MM.1S (cell line): ENCODE measurements around the gene RIMKLB.

ENCODE experiments used
- DNase-seq: peaks from one replicate; pipeline ENCODE4 v3.0.0-alpha.2; 2015
- H2AFZ ChIP-seq: fragments of 300-600 bp; sonication (generic); 2 replicates; pipeline ENCODE4 v1.6.0; 2016; ENCODE audit warnings: antibody characterized with exemption, low read length
- H3F3A ChIP-seq: fragments of 300-600 bp; sonication (generic); 2 replicates; pipeline ENCODE4 v1.6.1; 2016; ENCODE audit warnings: mild to moderate bottlenecking, antibody characterized with exemption, low read length, moderate library complexity, mixed read lengths; ENCODE audit not compliant: insufficient read depth
- H3K27ac ChIP-seq: fragments of 300-600 bp; sonication (generic); 2 replicates; pipeline ENCODE4 v1.5.1; 2016; ENCODE audit warnings: mild to moderate bottlenecking, low read length
- H3K27me3 ChIP-seq: fragments of 300-600 bp; sonication (generic); replicated peaks from 2 replicates; pipeline ENCODE4 v1.6.0; 2016; ENCODE audit warnings: low read length; ENCODE audit not compliant: insufficient read depth
- H3K36me3 ChIP-seq: fragments of 300-600 bp; sonication (generic); replicated peaks from 2 replicates; pipeline ENCODE4 v1.6.1; 2016; ENCODE audit warnings: mild to moderate bottlenecking, low read length, mixed read lengths; ENCODE audit not compliant: insufficient read depth
- H3K4me1 ChIP-seq: fragments of 300-600 bp; sonication (generic); 2 replicates; pipeline ENCODE4 v1.6.1; 2016; ENCODE audit warnings: low read length, mixed read lengths
- H3K4me2 ChIP-seq: fragments of 300-600 bp; sonication (generic); 2 replicates; pipeline ENCODE4 v1.6.0; 2016; ENCODE audit warnings: low read depth, low read length
- H3K4me3 ChIP-seq: fragments of 300-600 bp; sonication (generic); 2 replicates; pipeline ENCODE4 v1.5.1; 2016; ENCODE audit warnings: low read length, mixed read lengths
- H3K79me2 ChIP-seq: fragments of 300-600 bp; sonication (generic); 2 replicates; pipeline ENCODE4 v1.6.1; 2016; ENCODE audit warnings: mixed run types, low read length, mixed read lengths
- H3K9ac ChIP-seq: fragments of 300-600 bp; sonication (generic); 2 replicates; pipeline ENCODE4 v1.6.1; 2016; ENCODE audit warnings: low read length, mixed read lengths
- H3K9me2 ChIP-seq: fragments of 300-600 bp; sonication (generic); replicated peaks from 2 replicates; pipeline ENCODE4 v1.6.1; 2016; ENCODE audit warnings: mild to moderate bottlenecking, low read length, mixed read lengths; ENCODE audit not compliant: insufficient read depth
- H3K9me3 ChIP-seq: fragments of 300-600 bp; sonication (generic); replicated peaks from 2 replicates; pipeline ENCODE4 v1.6.1; 2016; ENCODE audit warnings: mild to moderate bottlenecking, low read length, mixed read lengths; ENCODE audit not compliant: insufficient read depth
- H4K20me1 ChIP-seq: fragments of 300-600 bp; sonication (generic); 2 replicates; pipeline ENCODE4 v1.6.1; 2016; ENCODE audit warnings: mild to moderate bottlenecking, low read length, moderate library complexity, mixed read lengths; ENCODE audit not compliant: insufficient read depth
- CTCF ChIP-seq: fragments of 300-600 bp; sonication (generic); IDR thresholded peaks from 2 replicates; pipeline ENCODE4 v1.5.1; 2016; ENCODE audit warnings: antibody characterized with exemption, low read length, mixed read lengths
- EZH2 ChIP-seq: fragments of 300-600 bp; sonication (generic); optimal IDR thresholded peaks from 2 replicates; pipeline ENCODE3; 2017; ENCODE audit warnings: low read depth, mild to moderate bottlenecking, antibody characterized with exemption, low read length, mixed read lengths
- EZH2phosphoT487 ChIP-seq: fragments of 300-600 bp; sonication (generic); IDR thresholded peaks from 2 replicates; pipeline ENCODE4 v1.6.1; 2018; ENCODE audit warnings: antibody characterized with exemption, low read length

The RIMKLB gene

GRCh38 chr12:8699714-8700113 is 1.9 kb downstream of the RIMKLB start:
- Histone ChIP-seq H3K4me1 (no peaks in the 10 kb centered on the region), H2AFZ (no peak overlapping the region), H4K20me1 (no peaks in the 10 kb centered on the region), H3K79me2 (no peaks in the 10 kb centered on the region), H3K9ac (no peak overlapping the region), H3K9me2 (no peaks in the 10 kb centered on the region), H3K4me2 (no peak overlapping the region), H3K9me3 (no peaks in the 10 kb centered on the region), H3F3A (peaks cover 10% of the 10 kb centered on the region; the same call in 1 of the 2 replicates), H3K27me3 (peaks cover 36% of the 10 kb centered on the region), H3K36me3 (no peaks in the 10 kb centered on the region), H3K27ac (no peak overlapping the region), H3K4me3 (no peak overlapping the region)
- no peak for DNase-seq
- no peak for TF ChIP-seq CTCF
- no peak for TF ChIP-seq EZH2phosphoT487
- TF ChIP-seq EZH2 = no peak

GRCh38 chr12:8701046-8701660 is 3.4 kb downstream of the RIMKLB start:
- H3K9me2 ChIP-seq = no peaks in the 10 kb centered on the region
- no peaks in the 10 kb centered on the region for H3K79me2 ChIP-seq
- H3F3A ChIP-seq = peaks cover 10% of the 10 kb centered on the region; the same call in 1 of the 2 replicates
- no peak overlapping the region for H3K4me3 ChIP-seq
- no peaks in the 10 kb centered on the region for H3K9me3 ChIP-seq
- no peak overlapping the region for H2AFZ ChIP-seq
- H3K36me3 ChIP-seq = no peaks in the 10 kb centered on the region
- no peak for TF ChIP-seq CTCF
- no peak for TF ChIP-seq EZH2phosphoT487
- TF ChIP-seq EZH2 = no peak
- no peaks in the 10 kb centered on the region for H4K20me1 ChIP-seq
- H3K9ac ChIP-seq = no peak overlapping the region
- H3K4me2 ChIP-seq = no peak overlapping the region
- no peak for DNase-seq
- H3K4me1 ChIP-seq = no peaks in the 10 kb centered on the region
- H3K27ac ChIP-seq = no peak overlapping the region
- peaks cover 32% of the 10 kb centered on the region for H3K27me3 ChIP-seq

DNA sequence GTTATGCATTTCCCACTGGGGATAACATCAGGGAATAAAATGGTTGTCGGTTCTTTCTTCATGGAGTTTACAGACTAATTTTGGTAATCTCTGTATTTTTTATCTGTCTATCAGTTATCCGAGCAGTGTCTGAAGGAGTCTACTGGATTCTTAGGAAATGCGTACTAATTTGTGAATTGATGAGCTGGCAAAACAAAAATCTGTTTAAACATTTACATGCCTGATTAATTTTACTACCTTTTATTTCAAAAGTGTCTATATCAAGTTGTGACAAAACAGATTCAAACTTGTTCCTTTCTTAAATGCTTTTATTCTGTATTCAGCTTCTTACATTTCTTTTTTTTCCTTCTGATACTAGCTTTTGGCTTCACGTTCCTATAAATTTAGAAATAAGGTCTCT is 4.4 kb downstream of the RIMKLB start:
- no peaks in the 10 kb centered on the region for H3K4me1 ChIP-seq
- H2AFZ ChIP-seq = no peak overlapping the region
- H3K4me2 ChIP-seq = no peak overlapping the region
- H3K36me3 ChIP-seq = no peaks in the 10 kb centered on the region
- peaks cover 2% of the 10 kb centered on the region; the same call in 1 of the 2 replicates for H3F3A ChIP-seq
- H3K9me3 ChIP-seq = no peaks in the 10 kb centered on the region
- DNase-seq = no peak
- no peak overlapping the region for H3K9ac ChIP-seq
- H4K20me1 ChIP-seq = no peaks in the 10 kb centered on the region
- H3K4me3 ChIP-seq = no peak overlapping the region
- H3K79me2 ChIP-seq = no peaks in the 10 kb centered on the region
- H3K27me3 ChIP-seq = peaks cover 22% of the 10 kb centered on the region
- TF ChIP-seq CTCF (no peak), EZH2phosphoT487 (no peak), EZH2 (no peak)
- H3K9me2 ChIP-seq = no peaks in the 10 kb centered on the region
- no peak overlapping the region for H3K27ac ChIP-seq
